Measurements from ENCODE around the gene HNRNPH1.

HNRNPH1 gene

DNA sequence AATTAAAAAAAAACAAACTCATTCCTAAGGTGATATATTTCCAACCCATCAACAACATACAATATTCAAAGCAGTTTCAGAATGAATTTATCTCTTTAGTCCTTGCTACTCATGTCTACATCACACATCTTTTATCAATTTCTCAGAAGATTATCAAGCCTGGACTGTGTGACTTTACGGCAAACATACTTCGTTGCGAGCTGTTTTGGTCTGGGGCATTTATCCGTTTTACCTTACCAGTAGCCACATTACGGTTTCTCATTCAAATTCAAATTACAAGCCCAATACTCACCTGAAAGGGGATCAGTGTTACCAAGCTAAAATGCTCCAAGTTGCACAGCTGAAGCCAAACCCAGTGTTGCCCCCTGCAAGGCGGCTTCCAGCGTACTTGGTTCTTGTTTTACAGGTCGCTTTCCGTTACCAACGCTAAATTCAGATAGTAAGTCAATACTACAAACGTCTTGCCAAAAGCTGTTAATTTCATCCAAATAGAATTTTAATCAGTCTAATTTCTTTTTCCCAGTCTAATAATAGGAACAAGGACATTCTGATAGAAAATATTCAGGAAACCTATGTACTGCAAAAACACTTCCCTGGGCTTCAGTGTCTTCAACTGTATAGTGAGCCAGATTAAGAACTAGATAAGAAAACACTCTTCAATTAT is 1.8 kb downstream of the HNRNPH1 start:
- DNase-seq: no peak

- DNase-seq: no peak
Measured at GRCh38 chr5:179620703-179621350, 2.6 kb downstream of the HNRNPH1 start.

GRCh38 chr5:179620293-179620692 is 3.2 kb downstream of the HNRNPH1 start:
- no peak for DNase-seq

GRCh38 chr5:179619776-179620175 is 3.7 kb downstream of the HNRNPH1 start:
- no peak for DNase-seq

DNA sequence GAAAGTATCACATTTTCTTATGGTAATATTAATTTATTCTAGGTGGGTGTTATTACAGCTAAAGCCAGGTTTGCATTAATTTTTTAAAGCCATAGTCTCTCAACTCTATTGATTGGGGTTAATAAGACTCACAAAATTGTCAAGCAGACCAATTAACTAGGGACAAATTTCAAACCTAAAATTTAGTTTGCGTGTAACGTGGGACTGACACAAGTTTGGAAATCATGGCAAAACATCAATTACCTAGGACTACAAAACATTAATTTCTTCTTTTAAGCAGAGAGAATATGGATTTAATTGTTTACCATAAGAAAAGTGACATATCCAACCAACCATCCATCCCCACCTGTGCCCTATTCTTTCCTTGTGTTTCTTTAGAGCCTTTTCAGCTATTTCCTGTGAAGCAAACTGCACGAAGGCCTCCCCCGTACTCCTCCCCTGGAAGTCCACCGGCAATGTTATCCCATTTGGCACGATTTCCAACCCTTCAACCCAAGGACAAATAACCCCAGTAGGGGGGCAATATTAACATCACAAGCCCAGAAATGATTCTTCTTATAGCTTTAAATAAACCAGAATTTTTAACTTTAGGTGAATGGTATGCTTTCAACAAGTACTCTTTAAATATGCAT is 4.4 kb downstream of the HNRNPH1 start:
- DNase-seq: no peak

DNA sequence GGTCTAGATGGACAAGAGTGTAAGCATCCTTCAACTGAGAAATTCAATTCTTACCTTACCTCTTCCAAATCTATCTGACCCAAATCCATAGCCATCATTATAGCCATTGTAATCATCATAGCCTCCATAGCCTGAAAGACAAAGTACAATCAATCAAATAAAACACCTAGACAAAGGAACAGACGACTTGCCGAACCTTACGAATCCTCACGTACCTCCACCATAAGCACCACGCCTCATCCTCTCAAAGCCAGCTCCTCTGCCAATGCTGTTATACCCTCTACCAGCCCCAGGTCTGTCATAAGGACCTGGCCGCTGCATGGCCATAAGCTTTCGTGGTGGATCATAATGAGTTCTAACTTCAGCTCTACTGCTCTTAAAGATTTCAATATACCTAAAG is 5.5 kb downstream of the HNRNPH1 start:
- no peak for DNase-seq

- no peak for DNase-seq
Measured at GRCh38 chr5:179616002-179616594, 7.4 kb downstream of the HNRNPH1 start.

DNA sequence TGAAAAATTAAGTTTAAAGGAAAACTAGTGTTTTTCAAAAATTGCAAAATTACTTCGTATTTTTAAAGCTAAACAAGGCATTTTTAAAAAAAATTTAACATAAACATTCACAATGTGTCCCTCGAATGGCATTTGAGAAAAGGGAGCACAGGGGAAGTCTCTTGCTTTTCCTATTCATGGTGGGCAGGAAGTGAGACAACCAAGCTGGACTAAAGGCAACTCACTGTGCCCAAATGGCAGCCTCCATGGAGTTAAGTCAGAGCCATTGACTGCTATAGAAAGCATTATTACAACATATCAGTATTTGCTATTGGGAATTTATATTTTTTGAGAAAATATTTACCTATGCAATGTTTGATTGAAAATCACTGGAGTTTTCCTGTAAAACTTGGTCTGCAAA is 8.3 kb downstream of the HNRNPH1 start:
- no peak for DNase-seq

DNA sequence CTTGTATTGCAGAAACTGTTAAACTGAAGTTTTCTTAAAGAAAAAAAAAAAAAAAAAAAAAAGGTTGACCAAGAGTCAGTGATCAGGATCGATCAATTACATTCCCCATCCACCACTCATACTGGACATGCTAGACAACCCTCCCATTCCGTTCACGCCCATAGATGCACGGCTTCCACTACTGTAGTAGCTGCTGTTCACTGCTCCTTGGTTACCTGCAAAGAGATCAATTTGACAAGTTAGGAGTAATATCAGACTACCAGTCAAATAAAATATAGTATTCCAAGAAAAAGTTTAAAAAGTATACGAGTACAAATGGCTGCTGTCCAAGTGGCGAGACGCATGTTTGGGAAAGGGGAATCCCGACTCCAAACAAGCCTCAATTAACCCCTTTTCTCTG is 8.7 kb downstream of the HNRNPH1 start:
- DNase-seq: no peak

DNA sequence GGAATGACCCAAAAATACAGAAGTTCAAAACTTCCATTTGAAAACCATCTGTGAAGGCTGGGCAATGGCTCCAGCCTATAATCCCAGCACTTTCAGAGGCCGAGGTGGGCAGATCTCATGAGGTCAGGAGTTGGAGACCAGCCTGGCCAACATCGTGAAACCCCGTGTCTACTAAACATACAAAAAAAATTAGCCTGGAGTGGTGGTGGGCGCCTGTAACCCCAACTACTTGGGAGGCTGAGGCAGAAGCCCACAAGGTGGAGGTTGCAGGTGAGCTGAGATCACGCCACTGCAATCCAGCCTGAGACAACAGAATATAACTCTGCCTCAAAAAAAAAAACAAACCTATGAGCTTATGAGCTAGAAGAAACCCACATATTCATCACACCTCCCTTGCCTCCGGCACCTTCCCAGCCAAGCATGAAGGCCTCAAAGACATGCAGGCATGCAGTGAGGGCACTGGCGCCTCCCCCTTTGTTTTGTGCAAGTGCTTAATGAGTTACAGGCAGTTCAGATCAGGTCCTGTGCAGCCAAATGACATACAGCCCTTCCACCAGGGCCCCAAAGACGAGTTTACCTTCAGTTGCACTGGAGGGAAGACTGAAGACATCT is 9.9 kb downstream of the HNRNPH1 start:
- DNase-seq: no peak

- no peak for DNase-seq
Measured at GRCh38 chr5:179612577-179613459, 10.7 kb downstream of the HNRNPH1 start.

GRCh38 chr5:179610903-179611265 is 12.6 kb downstream of the HNRNPH1 start:
- DNase-seq: no peak

DNA sequence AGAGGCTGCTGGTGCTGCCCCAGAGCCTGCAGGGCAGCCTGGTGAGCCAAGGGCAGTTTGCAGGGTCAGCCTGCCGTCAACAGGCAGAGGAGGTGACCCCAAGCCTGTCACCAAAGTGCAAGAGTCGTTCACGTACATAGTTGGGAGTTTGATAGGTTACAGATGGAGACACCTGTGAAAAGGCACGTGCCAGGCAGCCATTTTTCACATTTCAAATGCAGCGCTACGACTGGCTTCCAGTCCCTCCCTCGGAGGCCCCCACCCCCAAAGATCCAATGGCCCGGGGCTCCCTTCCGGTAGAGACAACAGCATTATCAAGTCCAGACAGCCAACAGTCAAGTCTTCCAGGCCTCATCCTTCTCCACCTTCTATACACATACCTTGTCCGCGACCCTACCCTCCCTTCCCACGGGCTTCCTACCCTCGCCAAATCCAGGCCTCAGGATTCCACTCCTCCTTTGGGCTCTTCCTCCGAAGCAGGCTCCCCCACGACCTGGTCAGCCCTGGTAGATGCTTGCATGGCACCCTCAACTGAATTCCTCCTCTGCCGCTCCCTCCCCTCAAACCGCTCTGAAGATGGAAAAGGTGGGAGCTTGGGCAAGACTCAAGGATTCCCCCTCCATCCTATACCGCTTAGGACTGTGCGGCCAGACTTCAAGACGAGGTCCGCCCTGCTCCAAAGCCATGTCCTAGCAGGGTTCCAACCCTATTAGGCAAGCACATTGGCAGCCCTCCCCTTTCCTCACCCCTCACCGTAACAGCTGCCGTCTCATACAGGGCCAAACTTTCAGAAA is 13.2 kb downstream of the HNRNPH1 start:
- no peak for DNase-seq

DNA sequence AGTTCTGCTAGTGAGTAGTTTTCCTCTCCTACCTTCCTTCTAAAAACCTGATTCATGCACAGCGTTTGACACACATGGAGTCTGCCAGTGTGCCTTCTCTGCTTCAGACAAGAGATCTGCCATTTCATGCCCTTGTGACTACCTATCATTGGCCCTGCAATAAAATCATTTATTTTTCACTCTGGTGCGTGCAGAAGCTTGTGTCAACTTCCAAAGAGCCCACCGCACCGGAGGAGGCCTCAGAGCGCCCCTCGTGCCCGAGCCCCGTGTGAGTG is 13.7 kb downstream of the HNRNPH1 start:
- no peak for DNase-seq

DNA sequence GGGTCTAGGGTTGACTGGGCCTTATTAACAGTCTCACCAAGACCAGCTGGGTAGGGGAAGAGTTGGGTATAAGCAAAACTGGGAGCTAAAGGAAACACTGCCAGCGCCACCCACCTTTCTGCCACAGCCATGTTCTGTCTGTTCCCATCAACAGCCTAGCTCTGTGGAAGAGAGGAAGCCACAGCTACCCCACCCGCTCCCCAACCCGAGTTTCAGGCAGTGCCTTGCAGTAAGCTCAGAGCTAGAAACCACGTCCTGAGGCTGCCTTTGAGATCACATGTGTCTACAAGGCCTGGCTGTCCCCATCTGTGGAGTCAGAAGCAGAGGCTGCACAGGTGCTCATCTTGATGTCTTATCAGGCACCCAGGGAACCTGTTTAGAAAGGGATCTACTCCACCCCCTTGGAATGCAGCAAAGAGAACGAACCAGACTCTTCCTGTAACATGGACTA is 15.3 kb downstream of the HNRNPH1 start:
- no peak for DNase-seq

- DNase-seq: no peak
Measured at GRCh38 chr5:179607160-179607931, 16.1 kb downstream of the HNRNPH1 start.

DNA sequence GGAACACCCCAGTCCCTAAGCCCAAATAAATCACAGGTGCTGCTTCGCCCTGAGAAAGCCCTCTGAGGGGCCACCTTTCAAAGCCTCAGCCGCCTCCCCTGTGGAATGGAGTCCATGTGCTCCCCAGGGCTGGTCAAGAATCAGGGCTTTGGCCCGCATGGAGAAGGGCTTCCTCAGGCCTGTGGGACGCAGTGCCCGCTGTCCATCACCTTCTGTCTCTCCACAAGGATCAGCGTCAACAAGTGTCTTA is 16.6 kb downstream of the HNRNPH1 start:
- no peak for DNase-seq

DNA sequence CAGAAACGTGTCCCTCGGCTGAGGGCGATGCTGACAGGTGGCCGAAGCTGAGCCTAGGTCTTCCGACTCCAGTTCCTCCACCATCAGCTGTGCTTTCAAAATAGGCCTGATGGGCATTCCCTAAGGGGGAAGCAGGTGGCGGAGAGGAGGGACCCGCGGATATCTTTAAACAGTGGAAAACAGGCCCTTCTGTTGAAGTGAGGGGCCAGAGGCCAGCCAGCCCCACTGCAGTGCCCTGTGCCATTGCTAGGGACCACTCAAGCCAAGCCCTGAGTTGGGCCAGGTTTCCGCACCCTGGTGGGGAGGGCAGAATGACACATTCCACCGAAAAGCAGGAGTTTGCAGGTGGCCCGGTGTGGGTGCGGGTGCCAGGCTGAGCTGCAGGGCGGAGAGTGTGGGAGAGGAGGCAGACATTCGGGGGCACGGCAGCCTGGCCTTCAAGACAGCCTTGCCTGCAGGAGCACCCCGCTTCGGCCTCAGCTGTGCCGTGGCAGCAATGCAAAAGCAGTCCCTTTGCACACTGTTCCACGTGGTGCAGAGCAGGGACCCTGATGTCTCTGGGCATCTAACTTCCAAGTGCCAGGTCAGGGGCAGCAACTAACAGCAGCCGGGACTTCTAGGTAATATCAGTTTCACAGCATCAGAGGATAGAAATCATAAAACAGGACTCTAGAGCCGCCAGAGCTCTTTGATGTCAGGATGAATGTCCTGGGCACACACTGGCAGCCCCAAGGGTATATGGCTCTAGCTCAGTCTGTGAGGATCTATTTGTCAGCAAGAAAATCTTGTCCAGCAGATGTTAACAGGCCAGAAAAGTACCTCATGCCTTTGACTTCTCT is 17.2 kb downstream of the HNRNPH1 start:
- no peak for DNase-seq

- no peak for DNase-seq
Measured at GRCh38 chr5:179605026-179605833, 18.2 kb downstream of the HNRNPH1 start.

- no peak for DNase-seq
Measured at GRCh38 chr5:179603308-179603707, 20.2 kb downstream of the HNRNPH1 start.

All from NCI-H526 (cell line).